Measurements from ENCODE around the gene MYO18A.

- TF ChIP-seq POLR2AphosphoS5 (IDR thresholded peaks at IDR 0.05; ENCODE audit: low read depth, low read length) (no peak), SIN3A (IDR thresholded peaks at IDR 0.05; ENCODE audit: borderline replicate concordance, insufficient read depth, low read length) (no peak), REST (IDR thresholded peaks at IDR 0.05; ENCODE audit: insufficient read depth in 1 of 2, low read depth in 2 of 2, low read length in 2 of 2) (no peak), TAF1 (IDR thresholded peaks at IDR 0.05; ENCODE audit: borderline replicate concordance, insufficient read depth, low read length) (no peak)
Observed at GRCh38 chr17:29102741-29103181, 77.4 kb downstream of the MYO18A start.
